BJ (cell line): ENCODE data around the gene TBC1D1. TPM values are rescaled to one million over a fixed set of nuclear protein-coding genes. Genes with fewer than 3 reads are reported as not detected.

Experiments
- CTCF ChIA-PET: fragments of 350-600 bp; formaldehyde crosslinking; extraction: SDS; loops from one replicate; lab custom pipeline; 2021; ENCODE audit warnings: antibody characterized with exemption, inconsistent platforms; lab: Yijun Ruan, JAX
- POLR2A ChIA-PET: fragments of 300-600 bp; sonication (Branson Sonifier 250); formaldehyde crosslinking; extraction: SDS; loops from one replicate; lab custom pipeline; 2021; ENCODE audit warnings: antibody characterized with exemption; lab: Charles Lee
- DNase-seq: peaks from one replicate; pipeline ENCODE4 v3.0.0-alpha.2; 2011; ENCODE audit warnings: low read depth
- H3K27me3 ChIP-seq: 2 replicates; pipeline ENCODE4 v1.6.0; 2011; ENCODE audit warnings: low read length; ENCODE audit not compliant: control insufficient read depth, insufficient read depth
- H3K36me3 ChIP-seq: 2 replicates; pipeline ENCODE4 v1.5.1; 2011; ENCODE audit warnings: low read length; ENCODE audit not compliant: control insufficient read depth, insufficient read depth
- H3K4me3 ChIP-seq: 2 replicates; pipeline ENCODE4 v1.5.1; 2011; ENCODE audit warnings: low read depth, mild to moderate bottlenecking, control low read depth, low read length
- polyA plus RNA-seq: library from polyadenylated mRNA; depleted of rRNA; stranded (reverse); fragments of >200 nt; gene quantifications from 2 replicates; pipeline ENCODE4 v1.2.3, GENCODE V29; 2011
- TF ChIP-seq, protein P1 (sequence below): IDR thresholded peaks from 2 replicates; pipeline ENCODE4 v1.5.1; 2011; ENCODE audit warnings: low read depth, mild to moderate bottlenecking, control low read depth, inconsistent platforms, low read length, moderate library complexity; ENCODE audit not compliant: insufficient read depth

Gene TBC1D1
- polyA plus RNA-seq, 1 experiment, result 46.1 TPM

DNA sequence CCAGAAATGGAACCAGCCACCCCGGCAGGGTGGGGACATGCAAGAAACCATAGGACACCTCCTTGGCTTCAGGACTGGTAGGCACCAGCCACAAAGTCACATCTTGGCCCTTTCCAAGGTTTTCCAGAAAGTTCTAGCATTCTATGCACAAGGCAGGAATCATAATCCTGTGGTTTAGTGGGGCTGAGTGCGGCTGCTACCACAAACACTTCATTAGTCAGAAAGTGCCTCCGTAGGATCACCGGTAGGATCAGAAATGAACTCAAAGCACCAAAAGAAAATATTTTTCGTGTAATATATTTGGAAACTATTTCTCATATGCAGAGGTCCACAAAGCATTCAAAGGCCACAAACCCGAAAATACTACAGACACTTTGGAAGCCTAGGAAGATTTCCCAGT is 261.0 kb downstream of the TBC1D1 start:
- POLR2A ChIA-PET, result no interaction called here
- H3K4me3 ChIP-seq, result no peak overlapping the region
- TF ChIP-seq, protein P1, sequence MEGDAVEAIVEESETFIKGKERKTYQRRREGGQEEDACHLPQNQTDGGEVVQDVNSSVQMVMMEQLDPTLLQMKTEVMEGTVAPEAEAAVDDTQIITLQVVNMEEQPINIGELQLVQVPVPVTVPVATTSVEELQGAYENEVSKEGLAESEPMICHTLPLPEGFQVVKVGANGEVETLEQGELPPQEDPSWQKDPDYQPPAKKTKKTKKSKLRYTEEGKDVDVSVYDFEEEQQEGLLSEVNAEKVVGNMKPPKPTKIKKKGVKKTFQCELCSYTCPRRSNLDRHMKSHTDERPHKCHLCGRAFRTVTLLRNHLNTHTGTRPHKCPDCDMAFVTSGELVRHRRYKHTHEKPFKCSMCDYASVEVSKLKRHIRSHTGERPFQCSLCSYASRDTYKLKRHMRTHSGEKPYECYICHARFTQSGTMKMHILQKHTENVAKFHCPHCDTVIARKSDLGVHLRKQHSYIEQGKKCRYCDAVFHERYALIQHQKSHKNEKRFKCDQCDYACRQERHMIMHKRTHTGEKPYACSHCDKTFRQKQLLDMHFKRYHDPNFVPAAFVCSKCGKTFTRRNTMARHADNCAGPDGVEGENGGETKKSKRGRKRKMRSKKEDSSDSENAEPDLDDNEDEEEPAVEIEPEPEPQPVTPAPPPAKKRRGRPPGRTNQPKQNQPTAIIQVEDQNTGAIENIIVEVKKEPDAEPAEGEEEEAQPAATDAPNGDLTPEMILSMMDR, result no peak
- CTCF ChIA-PET, result no interaction called here
- no peaks in the 10 kb centered on the region for H3K36me3 ChIP-seq
- DNase-seq, result no peak
- no peaks in the 10 kb centered on the region for H3K27me3 ChIP-seq

DNA sequence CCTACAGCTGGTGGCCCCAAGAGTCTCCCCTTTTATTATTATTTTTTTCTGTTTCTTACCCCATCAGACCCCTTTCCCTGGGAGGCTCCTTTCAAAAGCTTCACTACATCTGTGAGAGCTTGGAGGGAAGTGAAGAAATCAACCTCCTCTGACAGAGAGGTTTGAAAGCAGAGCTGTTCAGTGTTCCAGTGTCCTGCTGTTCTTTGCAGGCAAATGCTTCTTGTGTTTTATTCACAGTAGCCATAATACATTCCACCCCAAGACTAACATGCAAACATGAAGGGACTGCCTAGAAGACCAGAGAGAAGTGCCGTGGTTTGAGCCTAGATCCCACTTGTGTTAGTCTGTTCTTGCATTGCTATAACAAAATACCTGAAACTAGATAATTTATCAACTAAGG is 261.4 kb downstream of the TBC1D1 start:
- TF ChIP-seq, protein P1, result no peak
- H3K27me3 ChIP-seq, result no peaks in the 10 kb centered on the region
- no peaks in the 10 kb centered on the region for H3K36me3 ChIP-seq
- CTCF ChIA-PET, result no interaction called here
- no peak overlapping the region for H3K4me3 ChIP-seq
- DNase-seq, result no peak
- POLR2A ChIA-PET, result no interaction called here

DNA sequence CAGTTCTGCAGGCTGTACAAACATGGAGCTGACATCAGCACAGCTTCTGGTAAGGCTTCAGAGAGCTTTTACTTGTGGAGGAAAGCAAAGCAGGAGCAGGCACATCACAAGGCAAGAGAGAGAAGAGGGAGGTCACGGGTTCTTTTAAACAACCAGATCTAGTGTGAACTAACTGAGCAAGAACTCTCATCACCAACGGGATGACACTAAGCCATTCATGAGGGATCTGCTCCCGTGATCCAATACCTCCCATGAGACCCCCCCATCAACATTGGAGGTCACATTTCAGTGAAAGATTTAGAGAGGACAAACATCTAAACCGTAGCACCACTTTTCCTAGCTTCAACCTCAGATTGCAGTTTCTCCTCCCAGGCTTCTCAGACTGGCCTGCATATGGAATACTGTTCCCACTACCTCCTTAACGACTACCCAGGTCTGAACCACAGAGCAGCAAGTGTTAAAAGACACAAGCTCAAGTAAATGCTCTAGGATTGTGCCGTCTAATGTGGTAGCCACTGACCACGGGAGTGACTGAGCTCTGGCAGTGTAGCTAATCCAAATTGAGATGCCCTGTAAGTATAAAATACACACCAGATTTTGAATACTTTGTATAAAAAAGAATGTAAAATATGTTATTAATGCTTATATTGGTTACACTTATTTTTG is 262.0 kb downstream of the TBC1D1 start:
- no peak for DNase-seq
- TF ChIP-seq, protein P1, result no peak
- CTCF ChIA-PET, result no interaction called here
- H3K4me3 ChIP-seq, result no peak overlapping the region
- H3K36me3 ChIP-seq, result no peaks in the 10 kb centered on the region
- no peaks in the 10 kb centered on the region for H3K27me3 ChIP-seq
- POLR2A ChIA-PET, result no interaction called here

DNA sequence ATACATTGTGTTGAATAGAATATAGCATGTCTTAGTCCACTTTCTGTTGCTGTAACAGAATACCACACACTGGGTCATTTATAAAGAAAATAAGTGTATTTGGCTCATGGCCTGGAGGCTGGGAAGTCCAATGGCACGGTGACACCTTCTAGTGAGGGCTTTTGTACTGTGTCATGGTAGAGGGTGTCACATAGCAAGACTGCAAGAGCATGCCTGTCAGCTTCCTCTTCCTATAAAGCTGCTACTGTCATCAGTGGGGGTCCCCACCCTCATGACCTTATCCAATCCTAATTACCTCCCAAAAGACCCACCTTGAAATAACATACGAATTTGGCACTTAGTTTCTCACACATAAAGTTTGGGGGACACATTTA is 262.5 kb downstream of the TBC1D1 start:
- Histone ChIP-seq H3K4me3 (no peak overlapping the region), H3K36me3 (no peaks in the 10 kb centered on the region), H3K27me3 (no peaks in the 10 kb centered on the region)
- no peak for DNase-seq
- TF ChIP-seq, protein P1, result no peak
- ChIA-PET CTCF (no interaction called here), POLR2A (no interaction called here)

DNA sequence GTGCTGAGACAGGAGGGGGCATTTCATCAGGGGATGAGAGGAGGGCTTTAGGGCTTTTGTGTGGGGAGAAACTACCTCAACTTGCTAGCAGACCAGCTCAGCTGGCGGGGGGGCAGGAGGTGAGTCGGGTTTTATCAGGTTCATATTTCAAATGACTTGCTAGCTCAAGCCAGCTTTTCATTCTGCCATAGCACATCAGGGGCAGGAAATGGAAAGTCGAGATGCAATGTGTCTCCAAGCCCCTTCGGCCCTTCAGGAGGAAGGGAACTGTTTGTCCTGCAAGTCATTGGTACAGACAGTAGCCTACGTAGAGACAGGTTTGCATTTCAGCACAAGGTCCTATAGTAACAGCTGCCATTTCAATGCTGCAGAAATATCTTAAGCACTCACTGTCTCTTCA is 263.4 kb downstream of the TBC1D1 start:
- POLR2A ChIA-PET, result no interaction called here

More for the DNA sequence above, 263.4 kb downstream of the TBC1D1 start:
- DNase-seq, result no peak
- H3K27me3 ChIP-seq, result no peaks in the 10 kb centered on the region
- CTCF ChIA-PET, result interaction anchor here (1.2 to 1.4 kb wide), 2 partner anchors 25 to 85 kb away, joined by 3 to 4 read pairs; no protein-coding TSS in a partner anchor
- no peaks in the 10 kb centered on the region for H3K36me3 ChIP-seq
- TF ChIP-seq, protein P1, result no peak
- H3K4me3 ChIP-seq, result no peak overlapping the region
